Calu3 (cell line): ENCODE measurements around the gene OR51G2. TPM values are rescaled to one million over a fixed set of nuclear protein-coding genes. Genes with fewer than 3 reads are reported as not detected.

Experiments used
- BruUV-seq: library from RNA; stranded (reverse); fragments of 400-500 nt; replicated peaks from 2 replicates; lab custom pipeline; 2021; lab: Mats Ljungman, UMichigan
- CTCF ChIA-PET: fragments of 300-600 bp; sonication (Branson Sonifier 250); formaldehyde crosslinking; loops from one replicate; lab custom pipeline; 2022; ENCODE audit warnings: antibody characterized with exemption; lab: Charles Lee
- DNase-seq: peaks from one replicate; pipeline ENCODE4 v3.0.0; 2022
- H3K27ac Mint-ChIP-seq: one replicate; pipeline ENCODE4 v1.8.0; 2022; ENCODE audit warnings: mixed read lengths; ENCODE audit not compliant: unreplicated experiment
- H3K27me3 Mint-ChIP-seq: one replicate; pipeline ENCODE4 v1.8.0; 2022; ENCODE audit warnings: mixed read lengths; ENCODE audit not compliant: unreplicated experiment
- H3K36me3 Mint-ChIP-seq: one replicate; pipeline ENCODE4 v1.8.0; 2022; ENCODE audit warnings: mild to moderate bottlenecking, moderate library complexity, mixed read lengths; ENCODE audit not compliant: insufficient read depth, unreplicated experiment
- H3K4me1 Mint-ChIP-seq: one replicate; pipeline ENCODE4 v1.8.0; 2022; ENCODE audit warnings: mild to moderate bottlenecking, low read depth, mixed read lengths; ENCODE audit not compliant: unreplicated experiment
- H3K4me3 Mint-ChIP-seq: one replicate; pipeline ENCODE4 v1.8.0; 2022; ENCODE audit warnings: mild to moderate bottlenecking, low read depth, moderate library complexity, mixed read lengths; ENCODE audit not compliant: unreplicated experiment
- H3K9me3 Mint-ChIP-seq: one replicate; pipeline ENCODE4 v1.8.0; 2022; ENCODE audit warnings: low read depth, mixed read lengths; ENCODE audit not compliant: unreplicated experiment
- intact Hi-C: fragments of 100-400 bp; cut with micrococcal nuclease; formaldehyde crosslinking; loops from one replicate; pipeline ENCODE4 v1.10.0; 2022; ENCODE audit not compliant: unreplicated experiment
- total RNA-seq: library from RNA; stranded (reverse); gene quantifications from 2 replicates; pipeline ENCODE4 v1.2.3, GENCODE V29; 2022
- TF ChIP-seq, protein P1 (sequence below): fragments of 200-600 bp; IDR thresholded peaks from one replicate; pipeline ENCODE4 v1.8.0; 2022; ENCODE audit warnings: antibody characterized with exemption; ENCODE audit not compliant: unreplicated experiment

The OR51G2 gene
- total RNA-seq, 1 experiment from 2014 or later, result not detected

DNA sequence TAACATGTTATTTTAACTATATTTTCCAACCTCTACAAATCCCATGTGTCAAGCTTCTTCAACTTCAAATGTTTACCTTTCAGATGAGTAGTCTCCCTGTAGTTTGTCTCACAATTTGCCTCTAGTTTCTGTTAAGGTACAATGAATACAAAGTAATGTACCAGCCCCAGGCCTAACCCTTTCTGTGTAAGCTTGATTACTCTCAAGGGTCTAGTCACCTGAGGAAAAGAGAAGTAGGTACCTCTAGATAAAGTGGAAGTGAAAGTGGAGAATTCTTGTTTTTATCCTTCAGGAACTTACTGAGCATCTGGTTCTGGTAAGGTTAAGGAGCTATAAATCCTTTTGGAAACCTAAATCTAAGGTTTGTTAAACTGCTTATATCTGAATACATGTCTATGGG is 15.7 kb downstream of the OR51G2 start, which contains the start of gene OR51A7:
TSS of gene OR51A7 (plus strand) at position 300 of the 400 bp plus-strand sequence. CDS start 3,587 bp downstream, outside the sequence.
- Mint-ChIP-seq H3K9me3 (no peaks in the 10 kb centered on the region), H3K27me3 (no peaks in the 10 kb centered on the region), H3K36me3 (no peaks in the 10 kb centered on the region), H3K4me3 (no peak within 1 kb of the TSS), H3K4me1 (no peaks in the 10 kb centered on the region), H3K27ac (no peak within 1 kb of the TSS)
- TF ChIP-seq, protein P1, sequence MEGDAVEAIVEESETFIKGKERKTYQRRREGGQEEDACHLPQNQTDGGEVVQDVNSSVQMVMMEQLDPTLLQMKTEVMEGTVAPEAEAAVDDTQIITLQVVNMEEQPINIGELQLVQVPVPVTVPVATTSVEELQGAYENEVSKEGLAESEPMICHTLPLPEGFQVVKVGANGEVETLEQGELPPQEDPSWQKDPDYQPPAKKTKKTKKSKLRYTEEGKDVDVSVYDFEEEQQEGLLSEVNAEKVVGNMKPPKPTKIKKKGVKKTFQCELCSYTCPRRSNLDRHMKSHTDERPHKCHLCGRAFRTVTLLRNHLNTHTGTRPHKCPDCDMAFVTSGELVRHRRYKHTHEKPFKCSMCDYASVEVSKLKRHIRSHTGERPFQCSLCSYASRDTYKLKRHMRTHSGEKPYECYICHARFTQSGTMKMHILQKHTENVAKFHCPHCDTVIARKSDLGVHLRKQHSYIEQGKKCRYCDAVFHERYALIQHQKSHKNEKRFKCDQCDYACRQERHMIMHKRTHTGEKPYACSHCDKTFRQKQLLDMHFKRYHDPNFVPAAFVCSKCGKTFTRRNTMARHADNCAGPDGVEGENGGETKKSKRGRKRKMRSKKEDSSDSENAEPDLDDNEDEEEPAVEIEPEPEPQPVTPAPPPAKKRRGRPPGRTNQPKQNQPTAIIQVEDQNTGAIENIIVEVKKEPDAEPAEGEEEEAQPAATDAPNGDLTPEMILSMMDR, result no peak
- CTCF ChIA-PET, result no interaction called here
- no peak for DNase-seq
- intact Hi-C loops, result no loop called here
- BruUV-seq, result no TSS peak

DNA sequence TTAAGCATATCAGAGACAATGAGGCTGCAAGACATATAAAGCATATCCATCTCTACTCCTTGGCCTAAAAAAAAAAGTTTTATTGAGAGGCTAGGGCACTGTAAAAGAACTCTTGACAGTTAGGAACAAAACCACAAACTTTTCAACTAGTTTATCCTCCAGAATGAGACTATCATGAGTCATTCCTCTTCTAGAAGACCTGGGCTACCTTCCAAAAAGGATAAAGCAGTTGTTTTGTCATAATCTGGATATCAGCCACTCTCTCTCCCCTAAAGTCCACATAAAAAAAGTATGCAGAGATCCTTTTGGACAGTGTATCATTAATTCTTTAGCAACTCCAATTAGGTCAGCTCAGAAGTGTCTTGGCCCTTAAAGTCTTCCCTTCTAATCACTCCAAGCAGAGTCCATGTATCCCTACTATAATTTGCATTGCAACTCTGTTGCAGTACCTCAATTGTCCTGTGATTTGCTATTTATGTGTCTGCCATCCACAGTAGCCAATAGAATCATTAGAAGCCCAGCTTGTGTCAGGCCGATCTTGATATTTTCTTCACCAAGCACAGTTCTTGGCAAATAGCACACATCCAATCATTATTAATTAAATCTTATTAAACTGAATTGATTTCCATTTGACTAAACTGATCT is 27.0 kb downstream of the OR51G2 start:
- Mint-ChIP-seq H3K36me3 (no peaks in the 10 kb centered on the region), H3K27me3 (peaks cover 21% of the 10 kb centered on the region), H3K4me3 (no peak overlapping the region), H3K27ac (no peak overlapping the region), H3K9me3 (peaks cover 10% of the 10 kb centered on the region), H3K4me1 (no peaks in the 10 kb centered on the region)
- intact Hi-C loops, result no loop called here
- CTCF ChIA-PET, result no interaction called here
- BruUV-seq, result no TSS peak
- TF ChIP-seq, protein P1, result peak; percentile 26
- no peak for DNase-seq

DNA sequence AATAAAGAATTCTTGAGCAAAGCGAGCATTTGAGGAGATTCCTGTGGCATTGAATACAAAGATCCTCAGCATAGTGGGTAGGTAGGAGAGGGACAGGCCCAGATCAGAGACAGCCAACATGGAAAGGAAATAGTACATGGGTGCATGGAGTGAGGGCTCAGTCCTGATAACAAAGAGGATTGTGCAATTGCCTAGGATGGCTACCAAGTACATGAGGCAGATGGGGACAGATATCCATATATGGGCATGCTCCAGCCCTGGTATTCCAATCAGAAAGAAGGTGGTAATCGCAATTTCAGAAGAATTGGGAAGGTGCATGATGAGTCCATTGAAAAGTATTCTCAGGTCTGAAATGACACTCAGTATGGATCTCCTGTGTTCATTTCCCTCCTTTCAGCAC is 28.9 kb downstream of the OR51G2 start:
- Mint-ChIP-seq H3K36me3 (no peaks in the 10 kb centered on the region), H3K27me3 (peaks cover 6% of the 10 kb centered on the region), H3K4me1 (no peaks in the 10 kb centered on the region), H3K4me3 (no peak overlapping the region), H3K27ac (no peak overlapping the region), H3K9me3 (peaks cover 8% of the 10 kb centered on the region)
- no TSS peak for BruUV-seq
- TF ChIP-seq, protein P1, result no peak
- CTCF ChIA-PET, result no interaction called here
- intact Hi-C loops, result no loop called here
- no peak for DNase-seq

DNA sequence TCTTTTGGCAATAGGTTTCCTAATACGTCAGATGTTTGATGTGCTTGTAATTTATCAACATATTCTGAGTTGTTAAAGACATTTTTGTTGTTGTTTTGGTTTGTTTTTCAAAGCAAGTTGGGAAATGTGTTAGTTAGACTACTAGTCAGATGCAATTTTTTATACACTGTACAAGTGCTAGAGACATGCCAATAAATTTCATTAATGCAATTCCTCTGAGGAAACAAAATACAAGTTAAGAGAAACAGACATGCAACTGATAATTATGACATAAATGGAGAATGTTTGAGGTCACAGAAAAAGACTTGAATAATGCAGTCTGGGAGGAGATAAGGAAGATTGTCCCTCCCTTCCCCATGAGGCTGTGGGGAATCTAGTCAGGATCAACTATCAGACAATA is 31.6 kb downstream of the OR51G2 start:
- CTCF ChIA-PET, result no interaction called here

More for the DNA sequence above, 31.6 kb downstream of the OR51G2 start:
- DNase-seq, result no peak
- no peaks in the 10 kb centered on the region for H3K36me3 Mint-ChIP-seq
- intact Hi-C loops, result no loop called here
- TF ChIP-seq, protein P1, result no peak
- H3K27me3 Mint-ChIP-seq, result no peaks in the 10 kb centered on the region
- peaks cover 7% of the 10 kb centered on the region for H3K9me3 Mint-ChIP-seq
- H3K4me1 Mint-ChIP-seq, result no peaks in the 10 kb centered on the region
- no TSS peak for BruUV-seq
- H3K27ac Mint-ChIP-seq, result no peak overlapping the region
- H3K4me3 Mint-ChIP-seq, result no peak overlapping the region
